ENCODE data around the gene MRAS. TPM values are rescaled to one million over a fixed set of nuclear protein-coding genes. Genes with fewer than 3 reads are reported as not detected.

Gene MRAS
- polyA plus RNA-seq, 1 of the 3 experiments (the other 2 are of a cell fraction) = 25.0 TPM

- TF ChIP-seq TEAD4 (IDR thresholded peaks at IDR 0.05; ENCODE audit: borderline replicate concordance, insufficient read depth) (no peak), SIN3A (IDR thresholded peaks at IDR 0.05; ENCODE audit: borderline replicate concordance, low read depth, low read length) (no peak)
- WGBS (ENCODE audit: low lambda C conversion rate) = 92% methylated on average over 8 of the region's 11 CpGs
- no peak overlapping the region for H2AFZ ChIP-seq (ENCODE audit: low read depth)
- no peaks in the 10 kb centered on the region for H3K4me1 ChIP-seq (ENCODE audit: control insufficient read depth in 1 of 2, insufficient read depth in 2 of 2, low read depth in 1 of 2, low read length in 1 of 2)
- H3K9me2 ChIP-seq = no peaks in the 10 kb centered on the region
- H3K36me3 ChIP-seq (replicated peaks in 1 of 2; ENCODE audit: control insufficient read depth in 1 of 2, insufficient read depth in 2 of 2, low read length in 1 of 2) = peaks cover 0 to 14% of the 10 kb centered on the region in 2 experiments
- ChIA-PET POLR2A (no interaction called here), CTCF (interaction anchor here (11.5 kb wide), 1 partner anchor 19 kb away, joined by 69 read pairs; no protein-coding TSS in a partner anchor)
- no peak overlapping the region for H3K27ac ChIP-seq (ENCODE audit: low read depth in 2 of 2, low read length in 1 of 2)
- no peak overlapping the region for H3K9ac ChIP-seq
- H4K20me1 ChIP-seq (ENCODE audit: insufficient read depth) = no peaks in the 10 kb centered on the region
- no peak for DNase-seq
- no peaks in the 10 kb centered on the region for H3F3A ChIP-seq (replicated peaks; ENCODE audit: insufficient read depth)
- H3K9me3 ChIP-seq = no peaks in the 10 kb centered on the region
- no peak overlapping the region for H3K4me2 ChIP-seq
- H3K4me3 ChIP-seq (ENCODE audit: low read depth in 2 of 2, low read length in 1 of 2) = no peak overlapping the region
- H3K79me2 ChIP-seq (ENCODE audit: insufficient read depth) = no peaks in the 10 kb centered on the region; the same call in 1 of the 2 replicates
- no peaks in the 10 kb centered on the region for H3K27me3 ChIP-seq (ENCODE audit: insufficient read depth)
These were observed 50.6 kb downstream of the MRAS start for GRCh38 chr3:138398791-138399575.

- no peaks in the 10 kb centered on the region for H3K4me1 ChIP-seq (ENCODE audit: control insufficient read depth in 1 of 2, insufficient read depth in 2 of 2, low read depth in 1 of 2, low read length in 1 of 2)
- no peak overlapping the region for H3K4me2 ChIP-seq
- no peak overlapping the region for H3K4me3 ChIP-seq (ENCODE audit: low read depth in 2 of 2, low read length in 1 of 2)
- DNase-seq = no peak
- H3K9me2 ChIP-seq = no peaks in the 10 kb centered on the region
- no peak overlapping the region for H2AFZ ChIP-seq (ENCODE audit: low read depth)
- H3K79me2 ChIP-seq (ENCODE audit: insufficient read depth) = no peaks in the 10 kb centered on the region
- H3K36me3 ChIP-seq (replicated peaks in 1 of 2; ENCODE audit: control insufficient read depth in 1 of 2, insufficient read depth in 2 of 2, low read length in 1 of 2) = peaks cover 0 to 21% of the 10 kb centered on the region in 2 experiments
- H3K9ac ChIP-seq = no peak overlapping the region
- no peaks in the 10 kb centered on the region for H3F3A ChIP-seq (replicated peaks; ENCODE audit: insufficient read depth)
- ChIA-PET CTCF (interaction anchor here (0.7 to 11.5 kb wide), 2 partner anchors 18 to 648 kb away, joined by 3 to 69 read pairs; no protein-coding TSS in a partner anchor), POLR2A (no interaction called here)
- H3K27ac ChIP-seq (ENCODE audit: low read depth in 2 of 2, low read length in 1 of 2) = no peak overlapping the region
- no peaks in the 10 kb centered on the region for H4K20me1 ChIP-seq (ENCODE audit: insufficient read depth)
- WGBS (ENCODE audit: low lambda C conversion rate) = 83% methylated on average over 9 of the region's 10 CpGs
- TF ChIP-seq TAF1 (IDR thresholded peaks at IDR 0.05; ENCODE audit: borderline replicate concordance, low read depth, low read length) = no peak
- no peak for TF ChIP-seq RFX5 (IDR thresholded peaks at IDR 0.05; ENCODE audit: low read length)
- no peak for TF ChIP-seq RAD21 (IDR thresholded peaks at IDR 0.05; ENCODE audit: low read length)
- no peak for TF ChIP-seq PBX3 (IDR thresholded peaks at IDR 0.05)
- no peak for TF ChIP-seq TEAD4 (IDR thresholded peaks at IDR 0.05; ENCODE audit: borderline replicate concordance, insufficient read depth)
- H3K9me3 ChIP-seq = no peaks in the 10 kb centered on the region
- H3K27me3 ChIP-seq (ENCODE audit: insufficient read depth) = no peaks in the 10 kb centered on the region
These were observed 51.4 kb downstream of the MRAS start for GRCh38 chr3:138399766-138400165.

GRCh38 chr3:138400651-138401070 is 52.3 kb downstream of the MRAS start:
- ChIA-PET POLR2A (no interaction called here), CTCF (interaction anchor here (0.7 to 11.5 kb wide), 3 partner anchors 12 to 68 kb away, joined by 3 to 69 read pairs (median 3); no protein-coding TSS in a partner anchor)
- no peak for DNase-seq
- no peak overlapping the region for H3K4me3 ChIP-seq (ENCODE audit: low read depth in 2 of 2, low read length in 1 of 2)
- H2AFZ ChIP-seq (ENCODE audit: low read depth) = no peak overlapping the region
- TF ChIP-seq FOXJ3 (CRISPR knock-in tag; IDR thresholded peaks at IDR 0.05) (no peak), FOXM1 (IDR thresholded peaks at IDR 0.05; ENCODE audit: low read depth) (no peak), RAD21 (IDR thresholded peaks at IDR 0.05; ENCODE audit: low read length) (no peak), USF1 (IDR thresholded peaks at IDR 0.05; ENCODE audit: borderline replicate concordance, low read depth) (no peak), NFIC (IDR thresholded peaks at IDR 0.05; ENCODE audit: borderline replicate concordance) (no peak), IRF3 (IDR thresholded peaks at IDR 0.05; ENCODE audit: low read depth, low read length) (no peak), POLR2AphosphoS5 (IDR thresholded peaks at IDR 0.05; ENCODE audit: low read depth, low read length) (no peak), REST (IDR thresholded peaks at IDR 0.05; ENCODE audit: low read depth, low read length) (no peak)
- H3F3A ChIP-seq (replicated peaks; ENCODE audit: insufficient read depth) = no peaks in the 10 kb centered on the region
- H4K20me1 ChIP-seq (ENCODE audit: insufficient read depth) = no peaks in the 10 kb centered on the region
- H3K27me3 ChIP-seq (ENCODE audit: insufficient read depth) = no peaks in the 10 kb centered on the region
- H3K79me2 ChIP-seq (ENCODE audit: insufficient read depth) = no peaks in the 10 kb centered on the region
- H3K4me2 ChIP-seq = no peak overlapping the region
- H3K27ac ChIP-seq (ENCODE audit: low read depth in 2 of 2, low read length in 1 of 2) = no peak overlapping the region
- 97% methylated on average over 2 of the region's 2 CpGs for WGBS (ENCODE audit: low lambda C conversion rate)
- no peaks in the 10 kb centered on the region for H3K9me3 ChIP-seq
- H3K4me1 ChIP-seq (ENCODE audit: control insufficient read depth in 1 of 2, insufficient read depth in 2 of 2, low read depth in 1 of 2, low read length in 1 of 2) = no peaks in the 10 kb centered on the region
- peaks cover 0 to 21% of the 10 kb centered on the region in 2 experiments for H3K36me3 ChIP-seq (replicated peaks in 1 of 2; ENCODE audit: control insufficient read depth in 1 of 2, insufficient read depth in 2 of 2, low read length in 1 of 2)
- H3K9me2 ChIP-seq = no peaks in the 10 kb centered on the region
- no peak overlapping the region for H3K9ac ChIP-seq

All from SK-N-SH (cell line).